NCI-H2107 treated with DMSO at 0.1 percent for 48 hours (cell line): ENCODE data around the gene SRCAP.
A peak's percentile ranks its signal among the peaks of the same experiment; 100 is the strongest.
"Not testable (repeated sequence)": the region's sequence is repeated elsewhere in the genome, so short reads cannot be mapped to it uniquely, and the experiment has no call there.

Source experiments
- DNase-seq: peaks from one replicate; lab custom pipeline; 2025; ENCODE audit not compliant: unreplicated experiment; lab: John Stamatoyannopoulos, UW

Gene SRCAP

DNA sequence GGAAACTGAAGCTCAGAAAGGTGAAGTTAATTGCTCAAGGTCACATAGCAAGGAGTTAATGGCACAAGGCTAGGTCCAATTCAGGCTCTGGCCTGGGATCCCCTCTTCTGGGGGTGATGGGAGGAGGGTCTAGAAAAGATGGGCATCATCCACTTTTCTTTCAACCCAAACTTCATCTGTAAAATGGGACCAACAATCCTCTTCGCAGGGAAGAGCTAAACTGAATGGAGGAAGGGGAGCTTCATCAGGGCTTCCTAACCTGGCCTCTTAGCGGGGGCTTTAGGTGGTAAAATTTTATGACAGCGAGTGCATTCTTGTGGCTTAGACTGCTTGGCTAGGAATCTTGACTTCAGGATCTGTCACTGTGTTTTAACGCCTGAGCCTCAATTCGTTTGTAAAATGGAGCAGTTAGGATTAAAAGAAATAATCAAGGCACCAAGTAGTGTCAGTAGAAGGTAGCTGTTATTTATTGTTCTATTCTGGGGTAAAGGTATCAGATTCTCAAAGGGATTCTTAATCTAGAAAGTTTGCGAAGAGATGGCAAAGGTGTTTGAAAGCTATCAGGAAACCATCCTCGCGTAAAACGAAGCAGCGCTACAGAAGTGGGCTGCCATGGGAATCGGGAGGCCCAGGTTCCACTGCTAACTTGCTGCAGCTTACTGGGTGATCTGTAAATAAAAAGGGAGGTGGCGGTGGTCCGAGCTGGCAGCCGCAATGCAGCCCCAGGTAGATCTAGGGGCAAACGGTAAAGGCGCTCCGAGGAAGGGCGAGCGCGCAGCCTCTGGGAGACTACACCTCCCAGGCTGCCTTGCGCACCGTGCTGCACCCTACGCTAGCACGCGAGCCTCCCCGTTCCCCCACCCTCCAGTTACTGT is 1.5 kb upstream of the SRCAP start:
- peak; percentile 88 for DNase-seq

DNA sequence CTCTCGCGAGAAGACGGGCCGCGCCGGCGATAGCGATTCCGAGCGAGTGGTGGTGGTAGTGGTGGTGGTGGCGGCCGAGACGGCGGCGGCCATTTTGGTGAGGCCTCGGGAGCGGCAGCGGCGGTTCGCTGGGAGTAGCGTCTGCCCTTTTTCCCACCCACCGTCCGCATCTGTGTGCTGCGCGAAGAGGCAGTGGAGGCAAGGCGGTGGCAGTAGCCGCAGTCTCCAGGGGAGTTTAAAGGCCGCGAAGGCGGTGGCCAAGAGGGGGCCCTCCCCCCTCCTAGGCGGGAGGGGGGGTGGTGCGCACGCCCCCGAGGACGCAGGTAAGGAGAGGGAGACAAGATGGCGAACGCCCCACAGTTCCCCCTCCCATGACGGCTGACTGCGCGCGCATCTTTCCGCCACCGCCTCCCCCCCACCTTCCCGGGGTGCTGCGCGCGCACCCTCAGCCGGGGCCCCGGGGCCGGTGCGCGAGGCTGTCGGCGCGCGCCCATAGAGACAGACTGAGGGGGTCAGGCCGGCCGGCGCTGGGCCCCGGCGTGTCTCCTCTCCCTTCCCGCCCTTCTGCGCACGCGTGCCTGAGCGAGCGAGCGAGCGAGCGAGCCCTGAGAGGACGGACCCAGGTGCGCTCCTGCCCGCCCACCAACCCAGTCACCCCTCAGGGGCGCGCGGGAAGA is 694 bp upstream of the SRCAP start:
- DNase-seq: peak; percentile 75

GRCh38 chr16:30699615-30700099 is 686 bp downstream of the SRCAP start:
- DNase-seq: no peak

GRCh38 chr16:30700491-30700890 is 1.5 kb downstream of the SRCAP start:
- no peak for DNase-seq

- DNase-seq: no peak
Observed at GRCh38 chr16:30700971-30701370, 2.0 kb downstream of the SRCAP start.

DNA sequence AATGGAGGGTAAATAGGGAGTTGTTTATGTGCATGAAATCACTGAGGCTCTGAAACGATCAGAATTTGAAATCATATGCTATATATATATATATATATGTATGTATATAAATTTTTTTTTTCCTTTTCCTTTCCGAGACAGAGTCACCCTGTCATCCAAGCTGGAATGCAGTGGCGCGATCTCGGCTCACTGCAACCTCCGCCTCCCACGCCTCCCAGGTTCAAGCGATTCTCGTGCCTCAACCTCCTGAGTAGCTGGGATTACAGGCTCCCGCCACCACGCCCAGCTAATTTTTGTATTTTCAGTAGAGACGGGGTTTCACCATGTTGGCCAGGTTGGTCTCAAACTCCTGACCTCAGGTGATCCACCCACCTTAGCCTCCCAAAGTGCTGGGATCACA is 4.1 kb downstream of the SRCAP start:
- not testable (repeated sequence) for DNase-seq

- DNase-seq: no peak
Observed at GRCh38 chr16:30703971-30704370, 5.0 kb downstream of the SRCAP start.

GRCh38 chr16:30706046-30706445 is 7.1 kb downstream of the SRCAP start:
- no peak for DNase-seq

DNA sequence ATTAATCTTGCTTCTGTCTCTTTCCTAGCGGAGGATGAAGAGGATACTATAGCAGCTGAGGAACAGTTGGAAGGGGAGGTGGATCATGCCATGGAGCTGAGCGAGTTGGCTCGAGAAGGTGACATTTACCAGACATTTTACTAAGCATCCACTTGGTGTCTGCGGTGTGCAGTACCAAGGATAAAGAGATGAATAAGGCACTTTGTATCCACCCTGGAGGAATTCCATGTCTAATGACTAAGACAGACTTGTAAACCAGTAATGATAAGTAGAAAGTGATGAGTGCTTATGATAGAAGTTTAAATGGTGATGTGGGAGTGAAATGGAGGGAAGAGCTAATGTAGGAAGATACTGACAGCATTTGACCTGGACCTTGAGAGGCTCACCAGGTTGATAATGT is 12.0 kb downstream of the SRCAP start:
- no peak for DNase-seq

GRCh38 chr16:30711712-30712111 is 12.7 kb downstream of the SRCAP start:
- DNase-seq: no peak

DNA sequence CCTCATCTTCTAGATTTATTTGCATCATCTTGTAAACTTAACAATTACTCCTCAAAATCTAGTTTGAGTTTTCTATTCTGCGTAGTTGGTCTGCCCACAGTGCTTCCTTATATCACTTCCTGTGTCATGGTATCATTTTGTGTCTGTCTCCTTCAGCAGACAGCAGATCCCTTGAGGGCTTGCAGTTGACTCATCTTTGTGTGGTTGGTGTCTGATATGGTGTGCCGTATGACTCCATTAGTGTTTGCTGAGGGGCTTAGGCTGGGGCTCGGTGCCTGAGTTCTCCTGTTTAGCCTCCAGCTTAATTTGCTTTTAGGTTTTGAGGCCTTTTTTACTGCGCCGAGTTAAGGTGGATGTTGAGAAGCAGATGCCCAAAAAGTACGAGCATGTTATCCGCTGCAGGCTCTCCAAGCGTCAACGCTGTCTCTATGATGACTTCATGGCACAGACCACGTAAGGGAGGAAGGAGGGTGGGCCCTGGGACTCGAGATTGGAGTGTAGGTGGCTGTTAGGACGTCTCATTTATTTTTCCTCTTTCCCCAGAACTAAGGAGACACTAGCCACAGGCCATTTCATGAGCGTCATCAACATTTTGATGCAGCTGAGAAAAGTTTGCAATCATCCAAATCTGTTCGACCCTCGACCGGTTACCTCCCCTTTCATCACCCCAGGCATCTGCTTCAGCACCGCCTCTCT is 16.9 kb downstream of the SRCAP start:
- DNase-seq: no peak

DNA sequence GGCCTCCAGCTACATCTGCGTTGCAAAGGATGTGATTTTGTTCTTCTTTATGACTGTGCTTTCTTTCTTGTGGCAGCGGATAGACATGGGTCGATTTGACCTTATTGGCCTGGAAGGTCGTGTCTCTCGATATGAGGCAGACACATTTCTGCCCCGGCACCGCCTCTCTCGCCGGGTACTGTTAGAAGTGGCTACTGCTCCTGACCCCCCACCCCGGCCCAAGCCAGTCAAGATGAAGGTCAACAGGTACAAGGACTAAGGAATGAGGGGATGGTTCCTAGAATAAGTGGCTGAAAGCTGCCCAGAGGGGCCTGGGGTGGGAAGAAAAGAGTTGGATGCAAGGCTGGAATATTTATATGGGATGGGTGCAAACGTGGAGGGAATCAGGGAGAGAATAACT is 21.1 kb downstream of the SRCAP start:
- DNase-seq: no peak

DNA sequence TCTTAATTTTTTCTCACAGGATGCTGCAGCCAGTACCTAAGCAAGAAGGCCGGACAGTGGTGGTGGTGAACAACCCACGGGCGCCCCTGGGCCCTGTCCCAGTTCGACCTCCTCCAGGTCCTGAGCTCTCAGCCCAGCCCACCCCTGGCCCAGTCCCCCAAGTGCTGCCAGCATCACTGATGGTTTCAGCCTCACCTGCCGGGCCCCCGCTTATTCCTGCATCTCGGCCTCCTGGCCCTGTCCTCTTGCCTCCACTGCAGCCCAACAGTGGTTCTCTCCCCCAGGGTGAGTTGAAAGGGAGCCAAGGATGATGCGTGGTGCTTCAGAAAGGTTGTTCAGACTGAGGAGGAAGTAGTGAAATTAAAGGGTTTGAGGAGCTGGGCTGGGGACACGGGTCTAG is 21.7 kb downstream of the SRCAP start:
- no peak for DNase-seq

GRCh38 chr16:30721167-30721566 is 22.2 kb downstream of the SRCAP start:
- DNase-seq: no peak

GRCh38 chr16:30721606-30722005 is 22.6 kb downstream of the SRCAP start:
- no peak for DNase-seq

GRCh38 chr16:30722443-30722842 is 23.5 kb downstream of the SRCAP start:
- DNase-seq: no peak

GRCh38 chr16:30722916-30723315 is 23.9 kb downstream of the SRCAP start:
- no peak for DNase-seq

DNA sequence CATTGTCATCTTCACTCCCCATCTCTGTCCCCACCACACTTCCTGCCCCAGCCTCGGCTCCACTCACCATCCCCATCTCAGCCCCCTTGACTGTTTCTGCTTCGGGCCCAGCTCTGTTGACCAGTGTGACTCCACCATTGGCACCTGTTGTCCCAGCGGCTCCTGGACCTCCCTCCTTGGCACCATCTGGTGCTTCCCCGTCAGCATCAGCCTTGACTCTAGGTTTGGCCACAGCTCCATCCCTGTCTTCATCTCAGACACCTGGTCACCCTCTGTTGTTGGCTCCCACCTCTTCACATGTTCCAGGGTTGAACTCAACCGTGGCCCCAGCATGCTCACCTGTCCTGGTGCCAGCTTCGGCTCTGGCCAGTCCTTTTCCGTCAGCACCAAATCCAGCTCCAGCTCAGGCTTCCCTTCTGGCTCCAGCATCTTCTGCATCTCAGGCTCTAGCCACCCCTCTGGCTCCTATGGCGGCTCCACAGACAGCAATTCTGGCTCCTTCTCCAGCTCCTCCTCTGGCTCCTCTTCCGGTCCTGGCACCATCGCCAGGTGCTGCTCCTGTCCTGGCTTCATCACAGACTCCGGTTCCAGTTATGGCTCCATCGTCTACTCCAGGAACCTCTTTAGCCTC is 24.9 kb downstream of the SRCAP start:
- DNase-seq: no peak

DNA sequence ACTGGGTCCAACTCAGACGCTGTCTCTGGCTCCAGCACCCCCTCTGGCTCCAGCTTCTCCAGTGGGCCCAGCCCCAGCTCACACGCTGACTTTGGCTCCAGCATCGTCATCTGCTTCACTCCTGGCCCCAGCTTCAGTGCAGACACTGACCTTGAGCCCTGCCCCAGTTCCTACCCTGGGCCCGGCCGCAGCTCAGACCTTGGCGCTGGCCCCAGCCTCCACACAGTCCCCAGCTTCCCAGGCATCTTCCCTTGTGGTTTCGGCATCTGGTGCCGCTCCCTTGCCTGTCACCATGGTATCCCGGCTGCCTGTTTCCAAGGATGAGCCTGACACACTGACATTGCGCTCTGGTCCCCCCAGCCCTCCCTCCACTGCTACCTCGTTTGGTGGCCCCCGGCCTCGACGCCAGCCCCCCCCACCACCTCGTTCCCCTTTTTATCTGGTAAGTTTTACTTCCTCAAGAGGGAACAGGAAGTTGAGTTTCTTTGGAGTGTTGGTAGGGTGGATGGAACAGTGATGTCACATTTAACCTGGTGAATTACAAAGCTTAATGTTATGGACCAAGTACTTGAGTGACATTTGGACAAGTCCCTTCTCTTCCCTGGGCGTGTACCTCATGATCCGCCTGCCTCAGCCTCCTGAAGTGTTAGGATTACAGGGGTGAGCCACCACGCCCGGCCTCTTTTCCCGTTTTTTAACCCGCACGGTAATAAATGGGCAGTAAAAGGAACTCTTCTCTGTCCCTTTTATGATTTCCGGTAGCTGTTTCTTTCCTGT is 25.9 kb downstream of the SRCAP start:
- no peak for DNase-seq

DNA sequence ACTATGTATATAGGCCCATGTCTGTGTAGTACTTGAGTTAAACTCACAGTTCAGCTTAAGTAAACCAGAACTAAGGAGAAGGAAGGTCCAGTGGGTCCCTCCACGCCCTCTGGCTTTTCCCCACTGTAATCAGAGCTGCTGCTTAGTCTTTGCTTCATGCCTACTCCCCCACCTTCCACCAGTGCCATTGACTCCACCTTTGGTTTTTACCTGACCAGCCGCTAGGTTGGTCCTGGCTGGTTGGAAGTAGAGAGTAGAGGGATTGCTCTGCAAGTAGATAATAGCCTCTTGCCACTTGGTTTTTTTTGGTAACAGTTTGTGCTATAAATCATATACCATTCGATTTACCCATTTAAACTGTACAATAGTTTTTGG is 26.4 kb downstream of the SRCAP start:
- no peak for DNase-seq

GRCh38 chr16:30728321-30728720 is 29.4 kb downstream of the SRCAP start:
- no peak for DNase-seq
